Measurements from ENCODE around the gene PANK4. TPM values are rescaled to one million over a fixed set of nuclear protein-coding genes. Genes with fewer than 3 reads are reported as not detected.
"Not testable (repeated sequence)": the region's sequence is repeated elsewhere in the genome, so short reads cannot be mapped to it uniquely, and the experiment has no call there.

The PANK4 gene
- total and polyA plus RNA-seq, 2 donors (not counting 3 experiments of a cell fraction or from before 2014, with no cell fraction given), result 22.1 to 34.0 TPM

DNA sequence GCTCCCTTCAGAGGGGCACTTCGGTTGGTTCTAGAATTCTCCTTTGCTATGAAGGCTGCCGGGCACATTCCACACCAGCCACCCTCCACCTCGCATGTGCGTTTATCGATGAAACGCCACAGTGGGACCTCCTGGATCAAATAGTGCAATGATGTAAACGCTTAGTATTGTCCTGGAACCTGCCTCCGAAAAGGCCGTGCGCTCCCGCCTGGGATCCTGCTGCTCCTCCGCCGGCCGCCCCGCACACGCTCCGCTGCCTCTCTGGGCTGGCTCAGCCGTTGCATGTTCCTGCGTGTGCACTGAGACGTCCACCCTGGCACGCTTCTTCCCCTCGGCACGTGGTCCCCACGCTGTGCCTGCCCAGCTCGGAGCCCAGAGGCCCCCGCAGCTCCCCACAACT is 25.8 kb upstream of the PANK4 start:
- peaks cover 39% of the 10 kb centered on the region for H3K4me1 ChIP-seq (ENCODE audit: control insufficient read depth, extremely low read depth, insufficient read depth, low read length)
- intact Hi-C loops (cut with micrococcal nuclease), result no loop called here
- no peaks in the 10 kb centered on the region for H3K36me3 ChIP-seq (ENCODE audit: control insufficient read depth in 2 of 2, extremely low read depth in 1 of 2, insufficient read depth in 2 of 2, low read length in 2 of 2)
- no peak overlapping the region for H3K27ac ChIP-seq (ENCODE audit: insufficient read depth, low read depth, low read length)
- H3K9ac ChIP-seq (replicated peaks; ENCODE audit: extremely low read depth, insufficient read depth, low read length), result no peak overlapping the region
- no peak for FAIRE-seq
- no peaks in the 10 kb centered on the region for H3K79me2 ChIP-seq (ENCODE audit: control insufficient read depth, insufficient read depth, low read length)
- no peaks in the 10 kb centered on the region for H3K27me3 ChIP-seq (ENCODE audit: control insufficient read depth in 2 of 2, insufficient read depth in 2 of 2, low read length in 2 of 2)
- no peaks in the 10 kb centered on the region for H3K9me3 ChIP-seq (replicated peaks; ENCODE audit: control insufficient read depth, insufficient read depth, low read length)
- no peak for DNase-seq (ENCODE audit: low read depth, low spot score)
- H4K20me1 ChIP-seq (replicated peaks; ENCODE audit: control insufficient read depth, extremely low read depth, insufficient read depth, low read length), result no peaks in the 10 kb centered on the region
- TF ChIP-seq POLR2AphosphoS5 (IDR thresholded peaks at IDR 0.05; ENCODE audit: insufficient read depth, low read depth, low read length) (no peak), GATA2 (IDR thresholded peaks at IDR 0.05; ENCODE audit: insufficient read depth, insufficient read length, low read depth, low read length) (no peak), JUN (IDR thresholded peaks at IDR 0.05; ENCODE audit: borderline replicate concordance, insufficient read depth, insufficient read length, low read depth) (no peak), EZH2 (IDR thresholded peaks at IDR 0.05; ENCODE audit: borderline replicate concordance, low read depth, low read length, severe bottlenecking) (no peak)
- H3K4me3 ChIP-seq (replicated peaks in 1 of 3; ENCODE audit: insufficient read depth in 1 of 3, low read depth in 1 of 3, low read length in 3 of 3), result no peak overlapping the region
- H3K9me1 ChIP-seq (replicated peaks; ENCODE audit: control insufficient read depth, extremely low read depth, insufficient read depth, low read length), result no peaks in the 10 kb centered on the region
- POLR2A ChIA-PET, result no interaction called here
- dilution Hi-C loops (cut with MboI; ENCODE audit: extremely low pct_ligation_motif_present, low sequenced_read_pairs), result no loop called here
- no peak overlapping the region for H2AFZ ChIP-seq (ENCODE audit: low read depth, low read length)
- no TSS peak for BruUV-seq (replicated peaks)
- no peak overlapping the region for H3K4me2 ChIP-seq (ENCODE audit: insufficient read depth, low read length)
- CTCF ChIA-PET, result no interaction called here

- intact Hi-C loops (cut with micrococcal nuclease); POLR2A ChIA-PET; DNase-seq (ENCODE audit: low read depth, low spot score); FAIRE-seq; H2AFZ ChIP-seq (ENCODE audit: low read depth, low read length); H3K36me3 ChIP-seq (ENCODE audit: control insufficient read depth in 2 of 2, extremely low read depth in 1 of 2, insufficient read depth in 2 of 2, low read length in 2 of 2); H3K27me3 ChIP-seq (ENCODE audit: control insufficient read depth in 2 of 2, insufficient read depth in 2 of 2, low read length in 2 of 2); H3K79me2 ChIP-seq (ENCODE audit: control insufficient read depth, insufficient read depth, low read length); H3K4me2 ChIP-seq (ENCODE audit: insufficient read depth, low read length); BruUV-seq (replicated peaks); H4K20me1 ChIP-seq (replicated peaks; ENCODE audit: control insufficient read depth, extremely low read depth, insufficient read depth, low read length); dilution Hi-C loops (cut with MboI; ENCODE audit: extremely low pct_ligation_motif_present, low sequenced_read_pairs); H3K9ac ChIP-seq (replicated peaks; ENCODE audit: extremely low read depth, insufficient read depth, low read length); H3K9me3 ChIP-seq (replicated peaks; ENCODE audit: control insufficient read depth, insufficient read depth, low read length); H3K9me1 ChIP-seq (replicated peaks; ENCODE audit: control insufficient read depth, extremely low read depth, insufficient read depth, low read length); CTCF ChIA-PET; H3K4me3 ChIP-seq (replicated peaks in 1 of 3; ENCODE audit: insufficient read depth in 1 of 3, low read depth in 1 of 3, low read length in 3 of 3); H3K27ac ChIP-seq (ENCODE audit: insufficient read depth, low read depth, low read length): not testable (repeated sequence)
- peaks cover 44% of the 10 kb centered on the region for H3K4me1 ChIP-seq (ENCODE audit: control insufficient read depth, extremely low read depth, insufficient read depth, low read length)
These were observed 25.1 kb upstream of the PANK4 start for GRCh38 chr1:2551544-2551943.

- H3K9ac ChIP-seq (replicated peaks; ENCODE audit: extremely low read depth, insufficient read depth, low read length); intact Hi-C loops (cut with micrococcal nuclease); H3K27ac ChIP-seq (ENCODE audit: insufficient read depth, low read depth, low read length); BruUV-seq (replicated peaks); H2AFZ ChIP-seq (ENCODE audit: low read depth, low read length); H3K36me3 ChIP-seq (ENCODE audit: control insufficient read depth in 2 of 2, extremely low read depth in 1 of 2, insufficient read depth in 2 of 2, low read length in 2 of 2); H4K20me1 ChIP-seq (replicated peaks; ENCODE audit: control insufficient read depth, extremely low read depth, insufficient read depth, low read length); H3K9me3 ChIP-seq (replicated peaks; ENCODE audit: control insufficient read depth, insufficient read depth, low read length); H3K4me2 ChIP-seq (ENCODE audit: insufficient read depth, low read length); POLR2A ChIA-PET; H3K9me1 ChIP-seq (replicated peaks; ENCODE audit: control insufficient read depth, extremely low read depth, insufficient read depth, low read length); H3K4me3 ChIP-seq (replicated peaks in 1 of 3; ENCODE audit: insufficient read depth in 1 of 3, low read depth in 1 of 3, low read length in 3 of 3); H3K27me3 ChIP-seq (ENCODE audit: control insufficient read depth in 2 of 2, insufficient read depth in 2 of 2, low read length in 2 of 2); H3K79me2 ChIP-seq (ENCODE audit: control insufficient read depth, insufficient read depth, low read length); dilution Hi-C loops (cut with MboI; ENCODE audit: extremely low pct_ligation_motif_present, low sequenced_read_pairs); DNase-seq (ENCODE audit: low read depth, low spot score): not testable (repeated sequence)
- FAIRE-seq, result peak; percentile 98
- CTCF ChIA-PET, result interaction anchor here (0.8 kb wide), 1 partner anchor 11 kb away, joined by 4 read pairs; no protein-coding TSS in a partner anchor
- peaks cover 44% of the 10 kb centered on the region for H3K4me1 ChIP-seq (ENCODE audit: control insufficient read depth, extremely low read depth, insufficient read depth, low read length)
These were observed 24.0 kb upstream of the PANK4 start for GRCh38 chr1:2550309-2550861.

Data from endothelial cell of umbilical vein (primary cell).